Ishikawa (cell line): Measurements from ENCODE around the gene TSPOAP1.

Experiments
- CEBPB ChIP-seq: IDR thresholded peaks from 2 replicates; pipeline ENCODE4 v1.6.1; 2012
- CREB1 ChIP-seq: IDR thresholded peaks from 2 replicates; pipeline ENCODE4 v1.6.1; 2012; ENCODE audit warnings: low read depth
- EGR1 ChIP-seq: IDR thresholded peaks from 2 replicates; pipeline ENCODE4 v1.6.1; 2012
- EP300 ChIP-seq: IDR thresholded peaks from 2 replicates; pipeline ENCODE4 v1.6.1; 2012; ENCODE audit warnings: borderline replicate concordance
- FOXM1 ChIP-seq: IDR thresholded peaks from 2 replicates; pipeline ENCODE4 v1.6.1; 2012; ENCODE audit warnings: low read depth, borderline replicate concordance
- MAX ChIP-seq: IDR thresholded peaks from 2 replicates; pipeline ENCODE4 v1.6.1; 2012
- RAD21 ChIP-seq: IDR thresholded peaks from 2 replicates; pipeline ENCODE4 v1.6.1; 2012; ENCODE audit warnings: low read depth
- REST ChIP-seq: IDR thresholded peaks from 2 replicates; pipeline ENCODE4 v1.6.1; 2012; ENCODE audit warnings: low read depth, mild to moderate bottlenecking
- TAF1 ChIP-seq: IDR thresholded peaks from 2 replicates; pipeline ENCODE4 v1.6.1; 2012; ENCODE audit warnings: low read depth, mild to moderate bottlenecking
- TCF12 ChIP-seq: IDR thresholded peaks from 2 replicates; pipeline ENCODE4 v1.6.1; 2012; ENCODE audit warnings: low read depth
- USF1 ChIP-seq: IDR thresholded peaks from 2 replicates; pipeline ENCODE4 v1.6.1; 2012
- YY1 ChIP-seq: IDR thresholded peaks from 2 replicates; pipeline ENCODE4 v1.6.1; 2012; ENCODE audit warnings: low read depth

- no peak for TF ChIP-seq YY1
- TF ChIP-seq REST = no peak
- no peak for TF ChIP-seq MAX
- TF ChIP-seq EP300 = no peak
- TF ChIP-seq TCF12 = no peak
- TF ChIP-seq CEBPB = no peak
- no peak for TF ChIP-seq FOXM1
- no peak for TF ChIP-seq CREB1
- TF ChIP-seq RAD21 = no peak
- no peak for TF ChIP-seq TAF1
- TF ChIP-seq USF1 = no peak
- TF ChIP-seq EGR1 = no peak
Observed at GRCh38 chr17:58369214-58370031, 40.8 kb upstream of the TSPOAP1 start.
